ENCODE measurements around the gene HINT2. TPM values are rescaled to one million over a fixed set of nuclear protein-coding genes. Genes with fewer than 3 reads are reported as not detected.

HINT2 gene
- total and polyA plus RNA-seq, 2 donors = 68.3 to 68.4 TPM

DNA sequence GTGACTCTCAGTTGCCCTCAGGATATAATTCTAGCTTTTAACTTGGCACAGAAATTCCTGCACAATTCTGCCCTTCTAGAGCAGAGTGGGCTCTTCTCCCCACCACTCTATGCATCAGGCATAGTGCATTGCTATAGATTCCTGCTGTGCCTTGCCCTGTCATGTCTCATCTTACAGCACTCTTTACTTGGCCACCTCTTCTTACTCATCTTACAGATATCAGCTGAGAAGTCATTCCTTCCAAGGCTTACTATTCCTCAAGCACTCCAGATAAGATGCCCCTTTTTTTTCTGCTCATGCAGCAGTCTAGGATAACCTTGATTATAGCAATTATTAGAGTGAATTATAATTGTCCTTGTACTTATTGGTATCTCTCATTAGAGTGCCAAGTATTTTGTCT lies 8.1 kb upstream of the HINT2 start:
- Histone ChIP-seq H3K36me3 (ENCODE audit: control insufficient read depth in 2 of 2, insufficient read depth in 2 of 2, low read length in 1 of 2) (no peaks in the 10 kb centered on the region), H3K27me3 (ENCODE audit: control insufficient read depth in 2 of 2, insufficient read depth in 1 of 2, low read length in 1 of 2) (no peaks in the 10 kb centered on the region), H3K9me3 (ENCODE audit: control insufficient read depth in 2 of 2, insufficient read depth in 1 of 2, low read length in 1 of 2) (no peaks in the 10 kb centered on the region), H3K27ac (ENCODE audit: low read depth in 1 of 2, low read length in 1 of 2) (no peak overlapping the region), H3K4me3 (ENCODE audit: low read length in 2 of 2) (no peak overlapping the region), H3K4me1 (ENCODE audit: control insufficient read depth in 2 of 2, insufficient read depth in 2 of 2, low read length in 2 of 2) (peaks cover 3 to 5% of the 10 kb centered on the region in 2 donors)
- DNase-seq (ENCODE audit: low read depth in 6 of 9, low spot score in 9 of 9) = no peak

DNA sequence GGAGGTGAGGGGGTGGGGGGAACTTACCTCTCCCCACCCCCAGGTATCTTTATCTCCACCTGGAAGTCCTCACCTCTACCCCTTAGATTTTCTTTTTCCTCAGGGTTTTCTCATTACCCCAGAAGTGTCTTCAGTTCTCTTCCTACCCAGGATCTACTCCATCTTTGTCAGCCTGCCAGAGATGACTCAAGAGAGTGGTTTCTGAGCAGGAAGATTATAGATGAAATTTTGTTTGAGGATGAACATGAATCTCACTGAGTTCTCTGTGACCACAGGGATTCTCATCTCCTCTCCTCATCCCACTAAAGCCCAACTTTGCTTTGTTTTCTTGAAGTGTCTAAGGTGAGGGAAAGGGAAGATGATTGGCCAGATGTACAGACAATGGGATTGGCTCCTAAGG lies 5.2 kb upstream of the HINT2 start:
- DNase-seq (ENCODE audit: low read depth in 6 of 9, low spot score in 9 of 9) = no peak
- Histone ChIP-seq H3K9me3 (ENCODE audit: control insufficient read depth in 2 of 2, insufficient read depth in 1 of 2, low read length in 1 of 2) (no peaks in the 10 kb centered on the region), H3K27me3 (ENCODE audit: control insufficient read depth in 2 of 2, insufficient read depth in 1 of 2, low read length in 1 of 2) (no peaks in the 10 kb centered on the region), H3K4me3 (ENCODE audit: low read length in 2 of 2) (no peak overlapping the region), H3K27ac (ENCODE audit: low read depth in 1 of 2, low read length in 1 of 2) (no peak overlapping the region), H3K36me3 (ENCODE audit: control insufficient read depth in 2 of 2, insufficient read depth in 2 of 2, low read length in 1 of 2) (no peaks in the 10 kb centered on the region), H3K4me1 (ENCODE audit: control insufficient read depth in 2 of 2, insufficient read depth in 2 of 2, low read length in 2 of 2) (no peaks in the 10 kb centered on the region)

DNA sequence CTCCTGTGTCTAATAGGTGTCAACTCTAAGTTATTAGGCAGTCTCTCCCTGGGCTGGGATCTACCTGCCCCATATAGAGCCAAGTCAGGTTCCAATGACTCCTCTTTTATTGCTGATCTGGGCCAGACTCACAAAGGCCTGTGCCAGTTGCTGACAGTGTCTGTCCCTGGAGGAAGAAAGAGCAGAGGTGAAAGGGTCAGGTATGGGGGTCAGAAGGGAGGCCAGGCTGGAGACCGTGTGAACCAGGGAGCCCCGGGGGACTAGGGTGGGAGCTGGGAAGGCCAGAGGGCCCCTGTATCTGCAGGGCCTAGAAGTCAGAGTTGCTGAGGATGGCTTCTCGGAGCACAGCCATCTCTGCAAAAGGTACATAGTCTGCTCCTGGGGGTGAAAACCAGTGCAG lies 3.5 kb upstream of the HINT2 start:
- H3K4me1 ChIP-seq (ENCODE audit: control insufficient read depth in 2 of 2, insufficient read depth in 2 of 2, low read length in 2 of 2) = peaks cover 7 to 9% of the 10 kb centered on the region in 2 donors
- peaks cover 0 to 4% of the 10 kb centered on the region in 2 donors for H3K9me3 ChIP-seq (ENCODE audit: control insufficient read depth in 2 of 2, insufficient read depth in 1 of 2, low read length in 1 of 2)
- no peak overlapping the region for H3K27ac ChIP-seq (ENCODE audit: low read depth in 1 of 2, low read length in 1 of 2)
- no peak for DNase-seq (ENCODE audit: low read depth in 6 of 9, low spot score in 9 of 9)
- no peak overlapping the region for H3K4me3 ChIP-seq (ENCODE audit: low read length in 2 of 2)
- H3K27me3 ChIP-seq (ENCODE audit: control insufficient read depth in 2 of 2, insufficient read depth in 1 of 2, low read length in 1 of 2) = no peaks in the 10 kb centered on the region
- 93% methylated on average over 3 of the region's 3 CpGs for WGBS
- no peaks in the 10 kb centered on the region for H3K36me3 ChIP-seq (ENCODE audit: control insufficient read depth in 2 of 2, insufficient read depth in 2 of 2, low read length in 1 of 2)

DNA sequence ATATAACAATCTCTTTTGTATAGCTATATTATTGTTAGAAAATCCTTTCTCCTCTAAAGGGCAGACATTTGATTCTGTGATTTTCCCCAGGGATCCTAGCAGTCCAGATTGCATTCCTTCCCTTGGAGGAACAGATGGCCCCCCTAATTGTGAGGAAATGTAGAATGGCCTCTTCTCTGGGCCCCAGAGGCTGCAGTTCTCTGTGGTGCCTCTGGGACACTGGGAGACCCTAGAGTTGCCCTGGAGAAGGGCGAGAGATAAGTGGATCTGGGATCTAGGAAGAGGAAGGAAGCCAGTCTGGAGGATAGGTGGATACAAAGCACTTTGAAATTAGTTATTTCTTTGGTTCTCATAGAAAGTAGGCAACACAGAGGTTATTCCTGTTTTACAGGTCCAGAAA lies 1.9 kb upstream of the HINT2 start:
- WGBS = 89% methylated on average over 1 of the region's 1 CpG
- no peaks in the 10 kb centered on the region for H3K36me3 ChIP-seq (ENCODE audit: control insufficient read depth in 2 of 2, insufficient read depth in 2 of 2, low read length in 1 of 2)

DNA sequence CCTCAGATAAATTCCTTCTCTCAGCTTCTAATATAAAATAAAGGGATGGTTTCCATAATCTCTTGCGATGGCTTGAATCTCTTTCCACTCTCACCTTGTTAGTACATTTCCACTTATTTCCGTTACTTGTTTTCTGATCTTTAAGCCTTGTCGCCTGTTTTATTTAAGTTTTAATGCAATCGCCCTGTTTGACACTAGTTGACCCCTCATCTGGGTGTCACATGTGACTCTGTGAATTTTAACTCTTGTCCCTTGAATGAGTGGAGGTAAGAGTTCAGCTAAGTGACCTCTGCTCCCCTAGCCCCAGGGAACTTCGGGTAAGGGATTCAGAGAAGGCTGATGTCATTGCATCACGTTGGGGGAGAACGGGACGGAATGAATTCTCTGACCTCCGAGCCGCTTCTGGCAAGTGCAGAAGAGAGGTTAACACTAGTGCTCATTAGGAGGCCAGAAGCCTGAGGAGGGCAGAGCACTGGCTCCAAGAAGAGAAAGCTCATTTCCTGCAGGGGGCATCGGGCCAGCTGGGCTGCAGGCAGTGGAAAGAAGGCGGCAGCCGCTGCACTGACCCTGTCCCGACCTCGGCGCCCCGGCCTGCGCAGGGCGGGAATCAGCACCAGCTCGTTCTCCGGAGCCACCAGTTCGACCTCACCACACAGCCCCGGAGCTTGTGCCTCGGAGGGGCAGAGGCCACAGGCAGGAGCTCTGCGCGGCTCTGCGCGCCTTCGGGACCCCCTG lies 569 bp downstream of the HINT2 start:
- Histone ChIP-seq H3K4me3 (ENCODE audit: low read length in 2 of 2) (peak overlapping the region; percentile 82 to 84), H3K27ac (ENCODE audit: low read depth in 1 of 2, low read length in 1 of 2) (peak overlapping the region; percentile 90 to 92), H3K9me3 (ENCODE audit: control insufficient read depth in 2 of 2, insufficient read depth in 1 of 2, low read length in 1 of 2) (peaks cover 0 to 7% of the 10 kb centered on the region in 2 donors), H3K27me3 (ENCODE audit: control insufficient read depth in 2 of 2, insufficient read depth in 1 of 2, low read length in 1 of 2) (no peaks in the 10 kb centered on the region), H3K4me1 (ENCODE audit: control insufficient read depth in 2 of 2, insufficient read depth in 2 of 2, low read length in 2 of 2) (peaks cover 26 to 38% of the 10 kb centered on the region in 2 donors), H3K36me3 (ENCODE audit: control insufficient read depth in 2 of 2, insufficient read depth in 2 of 2, low read length in 1 of 2) (peaks cover 0 to 3% of the 10 kb centered on the region in 2 donors)
- WGBS = 13% methylated on average over 29 of the region's 29 CpGs
- peak in 3 of 9 donors; percentile 45 to 63 (median 45) for DNase-seq (ENCODE audit: low read depth in 6 of 9, low spot score in 9 of 9)

More for the DNA sequence above, 1.9 kb upstream of the HINT2 start:
- Histone ChIP-seq H3K9me3 (ENCODE audit: control insufficient read depth in 2 of 2, insufficient read depth in 1 of 2, low read length in 1 of 2) (peaks cover 0 to 4% of the 10 kb centered on the region in 2 donors), H3K4me1 (ENCODE audit: control insufficient read depth in 2 of 2, insufficient read depth in 2 of 2, low read length in 2 of 2) (peaks cover 18 to 25% of the 10 kb centered on the region in 2 donors), H3K4me3 (ENCODE audit: low read length in 2 of 2) (no peak overlapping the region), H3K27me3 (ENCODE audit: control insufficient read depth in 2 of 2, insufficient read depth in 1 of 2, low read length in 1 of 2) (no peaks in the 10 kb centered on the region), H3K27ac (ENCODE audit: low read depth in 1 of 2, low read length in 1 of 2) (no peak overlapping the region)
- DNase-seq (ENCODE audit: low read depth in 6 of 9, low spot score in 9 of 9) = no peak

DNA sequence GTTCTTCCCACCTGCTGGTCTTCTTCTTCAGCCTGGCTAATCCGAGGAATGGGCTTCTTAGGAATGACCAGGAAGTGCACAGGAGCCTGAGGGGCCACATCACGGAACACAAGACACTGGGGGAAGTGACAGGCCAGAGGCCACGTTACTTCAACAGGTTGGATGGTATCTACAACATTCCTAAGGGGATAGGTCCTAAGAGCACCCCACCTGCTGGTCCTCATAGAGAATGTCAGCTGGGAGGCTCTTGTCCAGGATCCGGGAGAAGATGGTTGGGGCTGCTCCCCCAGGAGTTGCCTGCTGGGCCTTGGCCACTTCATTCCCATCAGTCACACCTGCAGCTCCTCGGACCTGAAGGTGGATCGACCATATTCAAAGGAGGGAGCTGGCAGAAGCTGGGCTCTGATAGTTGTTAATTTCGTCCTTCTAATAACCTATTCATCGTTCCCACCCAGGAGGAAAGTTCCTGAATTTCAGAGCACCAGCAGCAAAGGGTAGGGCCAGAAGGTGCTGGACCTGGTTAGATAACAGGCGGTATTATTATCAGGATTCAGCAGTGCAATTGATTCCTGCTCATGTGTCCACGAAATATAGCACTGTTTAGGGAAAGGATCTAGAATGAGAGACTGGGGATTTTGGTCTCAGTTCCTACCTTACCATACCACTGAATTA lies 1.3 kb downstream of the HINT2 start:
- H3K9me3 ChIP-seq (ENCODE audit: control insufficient read depth in 2 of 2, insufficient read depth in 1 of 2, low read length in 1 of 2) = peaks cover 0 to 7% of the 10 kb centered on the region in 2 donors
- no peak overlapping the region for H3K27ac ChIP-seq (ENCODE audit: low read depth in 1 of 2, low read length in 1 of 2)
- DNase-seq (ENCODE audit: low read depth in 6 of 9, low spot score in 9 of 9) = no peak
- H3K27me3 ChIP-seq (ENCODE audit: control insufficient read depth in 2 of 2, insufficient read depth in 1 of 2, low read length in 1 of 2) = no peaks in the 10 kb centered on the region
- no peak overlapping the region for H3K4me3 ChIP-seq (ENCODE audit: low read length in 2 of 2)
- H3K36me3 ChIP-seq (ENCODE audit: control insufficient read depth in 2 of 2, insufficient read depth in 2 of 2, low read length in 1 of 2) = peaks cover 0 to 3% of the 10 kb centered on the region in 2 donors
- 95% methylated on average over 10 of the region's 10 CpGs for WGBS
- peaks cover 26 to 38% of the 10 kb centered on the region in 2 donors for H3K4me1 ChIP-seq (ENCODE audit: control insufficient read depth in 2 of 2, insufficient read depth in 2 of 2, low read length in 2 of 2)

DNA sequence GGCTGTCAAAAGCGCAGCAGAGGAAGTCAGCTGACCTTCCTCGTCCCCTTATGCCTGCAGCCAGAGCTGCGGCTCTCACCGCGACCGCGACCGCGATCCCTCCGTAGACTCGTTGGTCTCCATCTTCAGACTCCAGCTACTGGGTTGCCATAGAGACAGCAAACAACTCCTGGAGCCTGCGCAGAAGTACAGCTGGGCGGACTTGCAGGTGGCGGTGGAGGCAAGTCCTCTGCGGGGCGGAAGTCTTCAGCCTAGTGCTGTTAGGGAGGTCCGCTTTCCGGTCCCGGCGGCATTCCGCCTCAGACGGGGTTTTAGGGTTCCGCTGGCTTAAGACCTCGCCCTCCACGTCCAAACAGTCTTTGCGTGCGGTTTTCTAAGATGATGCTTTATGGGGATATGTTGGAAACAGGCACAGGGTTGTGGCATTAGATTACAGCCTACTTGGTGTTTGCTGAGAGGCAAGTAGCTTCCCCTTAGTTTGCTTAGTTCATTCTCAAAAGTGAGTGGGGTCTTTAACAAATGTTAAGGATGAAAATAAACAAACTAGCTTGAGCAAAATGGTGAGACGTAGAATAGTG lies 2.7 kb downstream of the HINT2 start, which contains the start of gene SPAG8:
Gene SPAG8, minus strand, starts transcription at position 238 of the 578 bp plus-strand sequence. Its CDS starts 115 bp downstream, at position 123.
- H3K27ac ChIP-seq (ENCODE audit: low read depth in 1 of 2, low read length in 1 of 2) = peak within 1 kb of the TSS; percentile 92 to 94
- under 1% methylated on average over 28 of the region's 28 CpGs for WGBS

DNA sequence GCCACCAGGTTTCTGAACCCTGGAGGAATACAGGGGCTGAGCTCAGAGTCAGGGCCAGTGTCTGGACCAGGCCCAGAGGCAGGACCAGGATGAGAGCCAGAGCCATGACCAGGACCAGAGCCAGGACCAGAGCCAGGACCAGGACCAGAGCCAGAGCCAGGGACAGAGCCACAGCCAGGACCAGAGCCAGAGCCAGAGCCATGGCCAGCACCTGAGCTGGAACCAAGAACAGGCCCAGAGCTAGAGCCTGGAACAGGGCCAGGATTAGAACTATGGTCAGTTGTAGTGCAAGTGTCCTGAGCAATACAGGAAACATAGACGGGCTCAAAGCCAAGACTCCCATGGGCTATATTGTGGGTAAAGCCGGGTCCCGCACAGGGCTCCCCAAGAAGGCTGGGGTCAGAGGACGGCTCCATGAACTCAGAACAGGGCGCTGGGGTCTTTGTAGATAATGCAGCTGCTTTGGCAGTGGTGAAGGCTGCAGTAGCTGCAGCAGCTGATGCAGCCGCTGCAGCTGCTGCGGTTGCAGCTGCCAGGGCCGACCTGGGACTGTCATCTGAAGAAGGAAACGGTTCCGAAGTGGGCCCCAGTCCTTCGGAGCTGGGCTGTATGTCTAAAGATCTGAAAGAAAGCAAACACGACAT lies 3.3 kb downstream of the HINT2 start:
- Histone ChIP-seq H3K27ac (ENCODE audit: low read depth in 1 of 2, low read length in 1 of 2) (peak overlapping the region; percentile 92 to 94), H3K4me1 (ENCODE audit: control insufficient read depth in 2 of 2, insufficient read depth in 2 of 2, low read length in 2 of 2) (peaks cover 26 to 38% of the 10 kb centered on the region in 2 donors), H3K9me3 (ENCODE audit: control insufficient read depth in 2 of 2, insufficient read depth in 1 of 2, low read length in 1 of 2) (peaks cover 0 to 7% of the 10 kb centered on the region in 2 donors), H3K36me3 (ENCODE audit: control insufficient read depth in 2 of 2, insufficient read depth in 2 of 2, low read length in 1 of 2) (peaks cover 6 to 13% of the 10 kb centered on the region in 2 donors), H3K27me3 (ENCODE audit: control insufficient read depth in 2 of 2, insufficient read depth in 1 of 2, low read length in 1 of 2) (no peaks in the 10 kb centered on the region), H3K4me3 (ENCODE audit: low read length in 2 of 2) (peak overlapping the region; percentile 44 to 51)
- WGBS = 11% methylated on average over 12 of the region's 12 CpGs
- DNase-seq (ENCODE audit: low read depth in 6 of 9, low spot score in 9 of 9) = no peak

More for the DNA sequence above, 2.7 kb downstream of the HINT2 start, which contains the start of gene SPAG8:
- Histone ChIP-seq H3K4me1 (ENCODE audit: control insufficient read depth in 2 of 2, insufficient read depth in 2 of 2, low read length in 2 of 2) (peaks cover 26 to 38% of the 10 kb centered on the region in 2 donors), H3K9me3 (ENCODE audit: control insufficient read depth in 2 of 2, insufficient read depth in 1 of 2, low read length in 1 of 2) (peaks cover 0 to 7% of the 10 kb centered on the region in 2 donors), H3K36me3 (ENCODE audit: control insufficient read depth in 2 of 2, insufficient read depth in 2 of 2, low read length in 1 of 2) (peaks cover 5 to 10% of the 10 kb centered on the region in 2 donors), H3K27me3 (ENCODE audit: control insufficient read depth in 2 of 2, insufficient read depth in 1 of 2, low read length in 1 of 2) (no peaks in the 10 kb centered on the region), H3K4me3 (ENCODE audit: low read length in 2 of 2) (peak within 1 kb of the TSS; percentile 44 to 51)
- DNase-seq (ENCODE audit: low read depth in 6 of 9, low spot score in 9 of 9) = peak; percentile 92 to 99 (median 97)

Data from thymus (tissue), 11 donors.